GM12878 (cell line): Measurements from ENCODE around the gene DLG1. TPM values are rescaled to one million over a fixed set of nuclear protein-coding genes. Genes with fewer than 3 reads are reported as not detected.

Experiments
- ATAC-seq: fragments of 200-7000 bp; cut with Tn5 transposase; 3 replicates; pipeline ENCODE4 v1.9.1; 2020; ENCODE audit warnings: mild to moderate bottlenecking, moderate library complexity
- BruUV-seq: library from RNA; stranded (reverse); fragments of 400-500 nt; replicated peaks from 2 replicates; lab custom pipeline; 2021; lab: Mats Ljungman, UMichigan
- CTCF ChIA-PET: fragments of 300-600 bp; sonication (Branson Sonifier 250); formaldehyde crosslinking; extraction: SDS; loops from one replicate; lab custom pipeline; 2021; ENCODE audit warnings: inconsistent platforms; lab: Yijun Ruan, JAX
- POLR2A ChIA-PET: fragments of 350-600 bp; formaldehyde crosslinking; extraction: SDS; loops from one replicate; lab custom pipeline; 2021; ENCODE audit warnings: inconsistent platforms; lab: Charles Lee
- RAD21 ChIA-PET: fragments of 300-600 bp; sonication (Branson Sonifier 250); formaldehyde crosslinking; loops from one replicate; lab custom pipeline; 2023; ENCODE audit warnings: antibody characterized with exemption; ENCODE audit not compliant: unreplicated experiment; lab: Charles Lee
- SMC1A ChIA-PET: fragments of 300-600 bp; sonication (Branson Sonifier 250); formaldehyde crosslinking; loops from one replicate; lab custom pipeline; 2023; ENCODE audit not compliant: unreplicated experiment, uncharacterized antibody; lab: Charles Lee
- DNase-seq: peaks from one replicate; pipeline ENCODE4 v3.0.0-alpha.2; 2011; ENCODE audit warnings: low read depth, low spot score
- FAIRE-seq: peaks from 3 replicates; lab custom pipeline; 2011; peaks lifted over from hg19 to GRCh38; lab: Jason Lieb, UNC
- H2AFZ ChIP-seq: 2 replicates; pipeline ENCODE4 v1.6.0; 2011; ENCODE audit warnings: low read depth, low read length, control low read depth; ENCODE audit not compliant: control insufficient read depth
- H3K27ac ChIP-seq: 2 replicates; pipeline ENCODE4 v1.5.1; 2011; ENCODE audit warnings: control low read depth; ENCODE audit not compliant: control insufficient read depth, insufficient read depth
- H3K27me3 ChIP-seq, 2 experiments: replicated peaks in 1 of 2; 2 replicates each; pipeline versions ENCODE4 v1.6.0 to v1.6.1; 2011; ENCODE audit warnings: low read length in 1 of 2; ENCODE audit not compliant: control insufficient read depth in 2 of 2, insufficient read depth in 2 of 2
- H3K36me3 ChIP-seq, 2 experiments: 2 replicates each; pipeline ENCODE4 v1.5.1; 2011; ENCODE audit warnings: low read length in 1 of 2; ENCODE audit not compliant: control insufficient read depth in 2 of 2, insufficient read depth in 2 of 2
- H3K4me1 ChIP-seq: 2 replicates; pipeline ENCODE4 v1.6.1; 2011; ENCODE audit warnings: mild to moderate bottlenecking, low read length, moderate library complexity, mixed read lengths; ENCODE audit not compliant: control insufficient read depth, insufficient read depth
- H3K4me2 ChIP-seq: 2 replicates; pipeline ENCODE4 v1.6.0; 2011; ENCODE audit warnings: control low read depth; ENCODE audit not compliant: control insufficient read depth, insufficient read depth
- H3K4me3 ChIP-seq: fragments of 200-600 bp; sonication (generic); 2 replicates; pipeline ENCODE4 v1.5.1; 2016
- H3K79me2 ChIP-seq: 2 replicates; pipeline ENCODE4 v1.6.0; 2011; ENCODE audit warnings: low read length; ENCODE audit not compliant: control insufficient read depth, insufficient read depth
- H3K9ac ChIP-seq: 2 replicates; pipeline ENCODE4 v1.8.0; 2011; ENCODE audit warnings: low read length, control low read depth, mixed read lengths; ENCODE audit not compliant: control insufficient read depth, insufficient read depth
- H3K9me3 ChIP-seq: replicated peaks from 3 replicates; pipeline ENCODE4 v1.5.1; 2011; ENCODE audit warnings: mild to moderate bottlenecking, low read length; ENCODE audit not compliant: control insufficient read depth, insufficient read depth
- H4K20me1 ChIP-seq: 2 replicates; pipeline ENCODE4 v1.6.0; 2011; ENCODE audit not compliant: control insufficient read depth, insufficient read depth
- BACH1 ChIP-seq: fragments of 450-650 bp; IDR thresholded peaks from 2 replicates; pipeline ENCODE4 v1.6.1; 2017; ENCODE audit warnings: mild to moderate bottlenecking, borderline replicate concordance
- ETV6 ChIP-seq, 2 experiments: fragments of 450-650 bp in 1 of 2; IDR thresholded peaks in 1 of 2; conservative IDR thresholded peaks in 1 of 2; 2 replicates each; pipeline ENCODE4 v1.6.1; 2014; ENCODE audit warnings: antibody characterized with exemption in 1 of 2, borderline replicate concordance in 1 of 2, low read depth in 1 of 2, mild to moderate bottlenecking in 1 of 2, moderate library complexity in 1 of 2
- HCFC1 ChIP-seq: fragments of 150-350 bp; IDR thresholded peaks from 2 replicates; pipeline ENCODE4 v1.6.1; 2014; ENCODE audit warnings: low read length
- JUNB ChIP-seq: IDR thresholded peaks from 2 replicates; pipeline ENCODE4 v1.6.1; 2016; ENCODE audit warnings: antibody characterized with exemption, mild to moderate bottlenecking
- NFYB ChIP-seq: IDR thresholded peaks from 2 replicates; pipeline ENCODE4 v1.6.1; 2011; ENCODE audit warnings: low read depth, mild to moderate bottlenecking, low read length, improper control_type of control experiment, moderate library complexity; ENCODE audit not compliant: insufficient read depth
- RELA ChIP-seq: fragments of 450-650 bp; IDR thresholded peaks from 2 replicates; pipeline ENCODE4 v1.8.0; 2014; ENCODE audit warnings: borderline replicate concordance; ENCODE audit not compliant: partially characterized antibody
- WGBS: methylation state at CpG from one replicate; pipeline ENCODE4 v1.1.6; 2016; ENCODE audit warnings: low lambda C conversion rate; ENCODE audit not compliant: insufficient replicate concordance, insufficient coverage; ENCODE audit errors: missing lambda C conversion rate; 5-methylcytosine and 5-hydroxymethylcytosine counted together
- in situ Hi-C: fragments of 300-500 bp; cut with MboI; formaldehyde crosslinking; loops from 9 replicates; pipeline ENCODE4 v1.14.3; 2018; ENCODE audit warnings: mixed read lengths
- intact Hi-C: fragments of 100-400 bp; cut with micrococcal nuclease; formaldehyde crosslinking; loops from one replicate; pipeline ENCODE4 v1.14.2; 2022; ENCODE audit not compliant: unreplicated experiment
- polyA plus RNA-seq, 11 experiments: library from polyadenylated mRNA; depleted of rRNA in 4 of 11; unstranded in 6 of 11; stranded (reverse) in 5 of 11; fragments of >200 nt; fragmentation: Nextera tagmentation in 4 of 11; fragmentation: Illumina TruSeq in 1 of 11; extraction: Ambion mirVana in 4 of 11; extraction: Trizol in 1 of 11; gene quantifications; 1 replicate in 1 of 11; 2 replicates in 10 of 11; pipeline versions ENCODE4 v1.2.1 to v1.2.3, GENCODE V29; 2011 to 2016; ENCODE audit warnings: inconsistent platforms in 2 of 11, missing spikeins in 2 of 11, low read depth in 1 of 11
- total RNA-seq, 4 experiments: library from RNA; depleted of rRNA in 3 of 4; stranded (reverse); fragments of >200 nt in 3 of 4; fragmentation: Illumina TruSeq in 1 of 4; extraction: Trizol in 1 of 4; gene quantifications; 2 replicates each; pipeline versions ENCODE4 v1.2.1 to v1.2.3, GENCODE V29; 2013 to 2021

Gene DLG1
- total and polyA plus RNA-seq, 10 of the 15 experiments (the other 5 are each of a cell fraction or from before 2014, with no cell fraction given): 9.2 to 63.1 (median 40.1) TPM

GRCh38 chr3:197344582-197345318, 46.3 kb upstream of the DLG1 start:
- DNase-seq (no peak), ATAC-seq (no peak), FAIRE-seq (no peak)
- POLR2A ChIA-PET: no interaction called here
- Histone ChIP-seq H3K27me3 (no peaks in the 10 kb centered on the region), H2AFZ (no peak overlapping the region), H3K27ac (no peak overlapping the region), H3K4me1 (no peaks in the 10 kb centered on the region), H3K9ac (no peak overlapping the region), H3K36me3 (no peaks in the 10 kb centered on the region), H4K20me1 (no peaks in the 10 kb centered on the region), H3K4me3 (no peak overlapping the region), H3K4me2 (no peak overlapping the region), H3K9me3 (no peaks in the 10 kb centered on the region), H3K79me2 (no peaks in the 10 kb centered on the region)
- RAD21 ChIA-PET: no interaction called here
- CTCF ChIA-PET: no interaction called here
- WGBS: 60% methylated on average over 11 of the region's 11 CpGs
- in situ Hi-C loops (no loop called here), intact Hi-C loops (no loop called here)
- SMC1A ChIA-PET: no interaction called here
- BruUV-seq: no TSS peak
- TF ChIP-seq NFYB (no peak), HCFC1 (no peak), JUNB (no peak), RELA (no peak), BACH1 (no peak), ETV6 (conservative IDR thresholded peaks at IDR 0.05 in 1 of 2, IDR thresholded peaks at IDR 0.05 in 1 of 2; ENCODE audit: borderline replicate concordance in 1 of 2, low read depth in 1 of 2) (no peak)
- TF ChIP-seq, all 136 proteins: peak for 0
